Left lung (tissue), 10 donors: Measurements from ENCODE around the gene MALRD1. TPM values are rescaled to one million over a fixed set of nuclear protein-coding genes. Genes with fewer than 3 reads are reported as not detected.

ENCODE experiments used
- ATAC-seq: fragments of 200-7000 bp; cut with Tn5 transposase; one replicate; pipeline ENCODE4 v1.9.1; 2020; ENCODE audit warnings: moderate library complexity
- DNase-seq, 4 donors: peaks; one replicate each; pipeline ENCODE4 v3.0.0-alpha.2; 2013 to 2020
- H3K27ac ChIP-seq, 2 donors: fragments of 200-600 bp; sonication (generic) in 1 of 2; one replicate each; pipeline versions ENCODE4 v1.5.0 to v1.8.0; 2020 to 2021
- H3K27me3 ChIP-seq, 2 donors: fragments of 200-600 bp; sonication (generic) in 1 of 2; one replicate each; pipeline versions ENCODE4 v1.5.0 to v1.8.0; 2020 to 2021
- H3K36me3 ChIP-seq, 2 donors: fragments of 200-600 bp; sonication (generic) in 1 of 2; one replicate each; pipeline versions ENCODE4 v1.5.0 to v1.8.0; 2020 to 2021
- H3K4me1 ChIP-seq, 2 donors: fragments of 200-600 bp; one replicate each; pipeline ENCODE4 v1.8.0; 2021
- H3K4me3 ChIP-seq, 2 donors: fragments of 200-600 bp; sonication (generic) in 1 of 2; one replicate each; pipeline versions ENCODE4 v1.5.0 to v1.8.0; 2020 to 2021; ENCODE audit warnings: mild to moderate bottlenecking in 1 of 2
- H3K9me3 ChIP-seq, 2 donors: fragments of 200-600 bp; sonication (generic) in 1 of 2; one replicate each; pipeline versions ENCODE4 v1.5.0 to v1.8.0; 2020 to 2021
- CTCF ChIP-seq, 2 donors: fragments of 200-600 bp; sonication (generic) in 1 of 2; IDR thresholded peaks; one replicate each; pipeline versions ENCODE4 v1.5.0 to v1.8.0; 2021; ENCODE audit warnings: antibody characterized with exemption in 2 of 2
- intact Hi-C, 2 donors: fragments of 100-400 bp; cut with DNase I; formaldehyde crosslinking; loops; one replicate each; pipeline versions ENCODE4 v1.11.2 to v1.14.2; 2022
- polyA plus RNA-seq, 6 donors: library from polyadenylated mRNA; unstranded; fragments of 120-200 nt; gene quantifications; one replicate each; pipeline ENCODE4 v1.2.1, GENCODE V29; 2013; ENCODE audit not compliant: insufficient read length in 6 of 6
- total RNA-seq, 2 donors: library from RNA; stranded (reverse); fragmentation: NEBNext Ultra II Directional; extraction: Animal tissue kit (Norgen Biotek cat#: 25700); gene quantifications; one replicate each; pipeline ENCODE4 v1.2.1, GENCODE V29; 2021
- donor health status: DM: no; HTN: yes; CAD: no.
- donor health status: DM: no; HTN: no; CAD: no.

Gene MALRD1
- total and polyA plus RNA-seq, 8 donors = 2.6 to 12.3 (median 6.9) TPM

- ATAC-seq (no peak), DNase-seq (peak in 1 of 4 donors; percentile 35)
- intact Hi-C loops = no loop called here
- Histone ChIP-seq H3K4me1 (no peaks in the 10 kb centered on the region), H3K4me3 (no peak overlapping the region), H3K27me3 (no peaks in the 10 kb centered on the region), H3K27ac (no peak overlapping the region), H3K9me3 (no peaks in the 10 kb centered on the region), H3K36me3 (no peaks in the 10 kb centered on the region)
- peak; percentile 11 to 19 for TF ChIP-seq CTCF (IDR thresholded peaks at IDR 0.05)
These were observed 363.9 kb downstream of the MALRD1 start for GRCh38 chr10:19412531-19412930.

GRCh38 chr10:19416164-19416563 is 367.6 kb downstream of the MALRD1 start:
- TF ChIP-seq CTCF (IDR thresholded peaks at IDR 0.05) = no peak
- intact Hi-C loops = no loop called here

DNA sequence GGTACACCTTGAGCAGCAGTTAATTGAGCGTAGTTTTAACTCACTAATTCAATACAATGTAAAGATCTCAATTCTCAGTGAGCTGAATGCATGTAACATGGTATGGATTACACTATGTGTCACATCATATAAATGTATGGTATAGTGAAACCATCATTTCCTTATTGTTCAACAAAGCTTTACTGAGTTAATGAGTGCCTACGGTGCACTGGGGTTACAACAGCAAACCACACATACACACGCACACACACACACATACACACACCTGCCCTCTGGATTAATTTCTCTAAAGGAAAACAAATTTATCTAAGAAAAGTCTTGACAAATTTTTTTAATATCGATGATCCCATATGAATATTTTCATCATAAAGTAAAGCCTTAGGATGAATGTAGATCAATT is 369.1 kb downstream of the MALRD1 start:
- intact Hi-C loops = no loop called here
- Histone ChIP-seq H3K4me1 (no peaks in the 10 kb centered on the region), H3K27me3 (no peaks in the 10 kb centered on the region), H3K4me3 (no peak overlapping the region), H3K27ac (no peak overlapping the region), H3K36me3 (no peaks in the 10 kb centered on the region), H3K9me3 (no peaks in the 10 kb centered on the region)
- DNase-seq = no peak
- TF ChIP-seq CTCF (IDR thresholded peaks at IDR 0.05) = no peak
- no peak for ATAC-seq

More at GRCh38 chr10:19416164-19416563, 367.6 kb downstream of the MALRD1 start:
- Histone ChIP-seq H3K9me3 (no peaks in the 10 kb centered on the region), H3K4me1 (no peaks in the 10 kb centered on the region), H3K36me3 (no peaks in the 10 kb centered on the region), H3K27me3 (no peaks in the 10 kb centered on the region), H3K4me3 (no peak overlapping the region), H3K27ac (no peak overlapping the region)
- ATAC-seq = no peak
- no peak for DNase-seq

DNA sequence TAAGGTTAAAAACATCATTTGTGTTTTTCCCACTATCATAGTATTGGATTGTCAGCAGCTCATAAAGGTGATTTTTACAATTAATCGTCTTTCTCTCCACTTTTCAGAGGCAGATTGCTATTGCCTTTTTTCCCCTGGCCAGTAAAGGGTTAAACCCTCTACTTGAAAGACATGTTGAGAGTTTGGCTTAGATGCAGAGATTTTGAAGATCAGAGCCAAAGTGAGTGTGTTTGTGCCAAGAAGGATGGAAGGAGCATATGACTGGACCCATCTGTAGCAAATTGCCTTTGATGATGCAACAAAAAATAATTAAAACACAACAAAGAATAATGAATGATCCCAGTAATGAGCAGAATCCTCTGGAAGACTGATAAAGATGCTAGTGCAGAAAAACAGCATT is 373.1 kb downstream of the MALRD1 start:
- TF ChIP-seq CTCF (IDR thresholded peaks at IDR 0.05) = no peak
- ATAC-seq = no peak
- Histone ChIP-seq H3K4me3 (no peak overlapping the region), H3K27me3 (no peaks in the 10 kb centered on the region), H3K9me3 (no peaks in the 10 kb centered on the region), H3K4me1 (no peaks in the 10 kb centered on the region), H3K27ac (no peak overlapping the region), H3K36me3 (no peaks in the 10 kb centered on the region)
- intact Hi-C loops = no loop called here
- peak in 2 of 4 donors; percentile 82 to 85 for DNase-seq

DNA sequence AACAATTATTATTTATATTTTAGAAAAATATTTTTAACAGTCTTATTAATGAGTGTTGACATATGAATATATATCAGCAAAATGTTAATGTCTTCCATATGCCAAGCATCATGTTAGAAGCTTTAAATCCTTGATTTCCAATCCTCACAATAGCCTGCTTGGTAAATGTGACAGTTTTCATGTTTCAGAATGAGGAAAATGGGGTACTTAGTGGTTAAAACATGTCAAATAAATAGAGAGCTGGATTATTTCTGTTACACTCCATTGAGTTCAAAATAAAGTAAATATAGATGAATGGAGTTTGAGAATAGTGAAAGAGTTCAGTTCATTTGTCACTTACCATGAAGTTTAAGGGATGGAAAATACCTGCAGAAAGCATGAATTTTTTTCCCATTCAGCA is 377.4 kb downstream of the MALRD1 start:
- Histone ChIP-seq H3K9me3 (no peaks in the 10 kb centered on the region), H3K4me1 (no peaks in the 10 kb centered on the region), H3K36me3 (no peaks in the 10 kb centered on the region), H3K27ac (no peak overlapping the region), H3K4me3 (no peak overlapping the region), H3K27me3 (no peaks in the 10 kb centered on the region)
- DNase-seq (peak in 2 of 4 donors; percentile 36 to 39), ATAC-seq (no peak)
- intact Hi-C loops = no loop called here
- TF ChIP-seq CTCF (IDR thresholded peaks at IDR 0.05) = no peak
